Measurements from ENCODE around the gene PTF1A.
"Not testable (repeated sequence)": the region's sequence is repeated elsewhere in the genome, so short reads cannot be mapped to it uniquely, and the experiment has no call there.

PTF1A gene

GRCh38 chr10:23204773-23205172 is 12.7 kb downstream of the PTF1A start:
- DNase-seq: no peak

DNA sequence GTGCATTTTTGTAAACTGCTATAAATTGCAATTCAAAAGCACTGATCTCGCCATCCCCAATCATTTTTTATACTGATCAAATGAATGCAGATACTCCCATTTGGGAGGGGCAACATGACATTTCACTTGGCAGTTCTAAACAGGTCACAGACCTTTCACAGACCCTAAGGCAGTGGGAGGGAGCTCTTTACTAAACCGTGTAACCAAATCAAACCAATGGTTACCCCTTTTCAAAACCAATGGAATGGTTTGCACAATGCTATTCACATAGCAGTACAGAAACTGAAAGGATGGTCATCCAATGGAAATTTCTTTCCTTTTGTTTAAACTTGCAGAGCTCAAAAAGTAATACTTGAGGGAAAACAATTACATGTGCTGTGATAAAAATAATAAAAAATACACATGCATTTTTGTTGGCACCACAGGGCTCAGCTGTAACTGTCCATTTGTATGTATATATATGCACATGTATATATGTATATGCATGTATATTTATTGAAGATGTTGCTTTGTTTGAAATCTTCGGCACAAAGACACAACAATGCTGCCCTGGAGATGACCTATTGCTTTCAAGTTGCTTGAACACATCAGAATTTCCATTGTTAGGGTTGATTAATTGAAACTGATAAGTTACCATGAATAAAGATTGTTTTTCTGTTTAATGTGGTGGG is 14.0 kb downstream of the PTF1A start:
- DNase-seq: no peak

DNA sequence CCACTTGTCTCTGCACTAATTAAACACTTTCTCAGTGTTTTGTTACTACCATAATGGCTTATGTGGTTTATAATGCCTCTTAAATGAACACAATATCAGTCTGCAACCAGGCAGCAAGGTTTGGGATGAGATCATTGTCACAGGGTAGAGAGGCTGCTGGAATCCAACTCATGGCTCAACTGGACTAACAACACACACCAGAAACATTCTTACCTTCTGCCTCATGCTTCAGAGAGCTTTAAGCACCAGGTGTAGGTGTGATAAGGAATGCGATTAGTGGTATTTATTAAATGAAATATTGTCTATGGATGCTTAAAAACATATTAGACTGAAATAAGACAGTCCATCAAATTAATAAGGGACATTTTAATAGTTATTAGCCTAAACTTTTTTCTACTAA is 25.4 kb downstream of the PTF1A start:
- no peak for DNase-seq

DNA sequence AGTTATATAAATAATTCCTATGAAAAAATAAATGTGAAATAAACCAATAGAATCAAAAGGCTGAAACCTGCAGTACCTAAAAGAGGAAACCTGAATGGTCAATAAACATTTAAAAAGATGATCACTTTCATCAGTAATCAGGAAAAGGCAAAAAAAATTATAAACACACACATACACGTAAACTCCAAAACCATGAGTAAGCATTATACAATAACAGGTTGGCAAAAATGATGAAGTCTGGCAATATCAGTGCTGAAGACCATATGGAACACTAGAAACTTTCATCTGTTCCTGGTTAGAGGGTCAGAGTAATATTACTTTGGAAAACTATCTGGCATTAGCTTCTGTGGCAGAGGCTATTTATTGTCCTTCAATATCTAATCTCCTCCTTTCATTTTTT is 38.5 kb downstream of the PTF1A start:
- DNase-seq: no peak

DNA sequence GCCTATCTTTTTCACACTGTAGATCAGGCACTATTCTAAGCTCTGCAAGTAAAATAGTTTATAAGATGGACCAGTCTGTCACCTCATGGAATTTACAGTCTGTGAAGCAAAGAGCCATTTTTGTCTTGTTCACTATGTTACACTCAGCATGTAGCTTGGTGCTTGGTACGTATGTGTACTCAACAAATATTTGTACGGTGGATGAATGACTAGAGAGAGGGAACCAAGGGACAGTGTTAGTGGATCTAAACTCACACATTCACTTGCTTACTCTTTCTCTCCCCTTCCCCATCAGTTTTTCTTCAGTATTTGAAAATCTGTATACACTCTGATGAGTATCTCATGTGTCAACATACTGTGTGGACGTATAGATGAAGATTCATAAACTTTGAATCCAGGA is 45.9 kb downstream of the PTF1A start:
- DNase-seq: no peak

DNA sequence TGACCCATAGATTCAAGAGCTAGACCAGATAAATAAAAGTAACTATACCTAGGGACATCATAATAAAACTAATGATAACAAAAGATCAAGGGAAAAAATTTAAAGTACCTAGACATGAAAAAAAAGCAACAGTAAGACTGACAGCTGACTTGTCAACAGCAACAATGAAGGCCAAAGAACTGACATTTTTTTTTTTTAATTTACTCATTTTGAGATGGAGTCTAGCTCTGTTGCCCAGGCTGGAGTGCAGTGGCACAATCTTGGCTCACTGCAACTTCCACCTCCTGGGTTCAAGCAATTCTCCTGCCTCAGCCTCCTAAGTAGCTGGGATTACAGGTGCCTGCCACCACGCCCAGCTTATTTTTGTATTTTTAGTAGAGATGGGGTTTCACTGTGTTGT is 49.7 kb downstream of the PTF1A start:
- not testable (repeated sequence) for DNase-seq

Measured in NCI-H1930 (cell line).